CD4-positive, alpha-beta T cell treated with Interleukin-1 beta for 1 hour (primary cell): ENCODE results near the gene SCYL1.
A peak's percentile ranks its signal among the peaks of the same experiment; 100 is the strongest.

Experiments
- DNase-seq, 2 donors: peaks; one replicate each; pipeline ENCODE4 v3.0.0-alpha.2; 2020 to 2022

SCYL1 gene

DNA sequence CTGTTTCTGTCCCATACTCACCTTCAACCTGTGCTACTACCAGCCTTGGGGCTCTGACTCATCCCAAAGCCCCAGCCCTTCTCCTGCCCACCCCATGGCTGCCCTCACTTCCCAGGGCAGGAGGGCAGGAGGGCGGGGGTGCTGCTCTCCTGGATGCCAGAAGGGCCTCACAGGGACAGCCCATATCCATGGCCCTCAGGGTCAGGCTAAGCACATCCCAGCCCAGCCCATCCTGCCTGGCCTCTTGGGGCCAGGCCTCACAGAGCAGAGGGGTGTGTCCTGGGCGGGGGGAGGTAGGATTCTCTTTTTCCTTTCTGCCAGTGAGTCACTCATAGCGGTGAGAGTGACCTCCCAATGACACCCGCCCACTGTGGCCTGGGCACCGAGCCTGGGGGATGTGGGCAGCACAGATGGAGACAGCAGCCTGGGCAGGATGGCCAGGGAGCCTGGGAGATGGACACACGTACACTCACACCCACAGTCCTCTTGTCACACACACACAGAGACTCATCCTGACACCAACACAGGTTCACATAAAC, 30.9 kb downstream of the SCYL1 start:
- peak in 1 of 2 donors; percentile 16 for DNase-seq

GRCh38 chr11:65556470-65557279, 31.8 kb downstream of the SCYL1 start:
- no peak for DNase-seq

- no peak for DNase-seq
These were observed 32.6 kb downstream of the SCYL1 start for GRCh38 chr11:65557280-65558001.

DNA sequence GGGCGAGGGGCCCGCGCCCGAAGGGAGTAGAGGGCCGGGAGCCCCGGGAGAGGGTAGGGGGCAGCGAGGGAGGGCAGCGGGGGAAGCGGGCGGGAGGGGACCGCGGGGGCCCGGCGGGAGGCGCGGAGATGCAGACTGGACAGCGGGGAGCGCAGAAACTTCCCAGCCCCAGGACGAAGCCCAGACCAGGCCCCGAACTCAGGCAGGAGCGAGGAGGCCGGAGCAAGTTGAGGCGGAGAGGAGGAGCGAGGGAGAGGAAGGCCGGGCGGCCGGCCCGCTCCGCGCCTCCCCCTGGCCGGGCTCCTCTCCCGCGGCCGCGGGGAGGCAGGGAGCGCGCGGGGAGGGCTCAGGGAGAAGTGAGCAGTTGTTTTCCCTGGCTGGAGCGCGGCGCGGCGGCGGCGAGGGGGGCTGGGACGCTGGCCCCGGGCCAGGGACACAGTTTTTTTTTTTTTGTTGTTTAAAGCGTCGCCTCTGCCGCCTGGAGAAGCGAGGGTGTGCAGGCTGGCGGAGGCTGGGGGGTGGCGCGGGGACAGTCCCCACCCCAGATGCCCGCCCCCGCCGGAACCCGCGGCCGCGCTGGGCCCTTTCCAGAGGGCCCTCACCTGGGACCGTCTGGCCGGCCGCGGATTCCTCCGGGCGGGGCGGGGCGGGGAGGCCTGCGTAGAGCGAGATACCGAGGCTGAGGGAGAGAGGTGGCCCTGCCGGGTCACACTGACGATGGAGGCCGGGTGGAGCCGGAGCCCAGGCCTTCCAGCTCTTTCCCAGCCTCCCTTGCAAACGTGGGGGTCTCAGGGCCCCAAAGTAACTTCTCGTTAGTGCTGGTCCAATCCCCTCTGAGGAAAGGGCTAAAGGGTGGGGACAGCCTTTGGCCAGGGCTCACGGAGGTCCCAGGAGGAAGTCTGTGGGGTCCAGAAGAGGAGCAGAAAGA, 33.4 kb downstream of the SCYL1 start, which contains the start of gene LTBP3:
LTBP3 (minus strand) TSS at position 358 of the 928 bp plus-strand sequence. CDS start 400 bp downstream, outside the sequence.
- DNase-seq: peak; percentile 36 to 53

GRCh38 chr11:65558930-65559509, 34.1 kb downstream of the SCYL1 start:
- DNase-seq: no peak

GRCh38 chr11:65559535-65559934, 34.7 kb downstream of the SCYL1 start:
- DNase-seq: no peak

GRCh38 chr11:65559951-65560537, 35.2 kb downstream of the SCYL1 start:
- no peak for DNase-seq

GRCh38 chr11:65560555-65561418, 35.9 kb downstream of the SCYL1 start:
- no peak for DNase-seq

DNA sequence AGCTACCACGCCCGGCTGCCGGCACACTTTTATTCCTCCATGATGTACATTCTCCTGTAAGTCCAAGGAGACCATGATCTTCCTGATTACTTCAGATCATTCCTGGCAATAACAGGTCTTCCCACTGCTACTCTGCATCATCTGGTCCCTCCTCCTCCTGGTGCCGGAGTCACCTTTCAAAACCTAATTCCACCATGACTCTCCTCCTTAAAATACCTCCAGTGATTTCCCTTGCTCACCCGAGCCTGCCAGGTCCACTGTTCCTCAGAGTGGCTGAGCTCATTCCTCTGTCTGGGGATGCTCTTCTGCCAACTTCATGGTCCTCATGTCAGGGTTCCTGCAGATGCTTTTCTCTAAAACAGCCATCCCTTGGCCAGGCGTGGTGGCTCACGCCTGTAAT, 37.1 kb downstream of the SCYL1 start:
- DNase-seq: no peak

DNA sequence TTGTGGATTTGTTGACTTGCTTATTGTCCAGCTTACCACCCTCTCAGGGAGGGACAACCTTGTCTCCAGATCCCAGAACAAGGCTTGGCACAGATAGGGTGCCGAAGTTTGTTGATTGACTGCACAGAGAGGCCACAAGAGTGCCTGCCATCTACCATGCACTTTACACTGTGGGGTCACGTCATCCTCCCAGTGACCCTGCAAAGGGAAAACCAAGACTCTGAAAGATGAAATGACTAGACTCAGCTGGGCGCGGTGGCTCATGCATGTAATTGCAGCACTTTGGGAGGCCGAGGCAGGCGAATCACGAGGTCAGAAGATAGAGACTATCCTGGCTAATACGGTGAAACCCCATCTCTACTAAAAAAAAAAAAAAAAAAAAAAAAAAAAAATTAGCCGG, 37.9 kb downstream of the SCYL1 start:
- DNase-seq: no peak

- no peak for DNase-seq
These were observed 38.7 kb downstream of the SCYL1 start for GRCh38 chr11:65563601-65564000.

DNA sequence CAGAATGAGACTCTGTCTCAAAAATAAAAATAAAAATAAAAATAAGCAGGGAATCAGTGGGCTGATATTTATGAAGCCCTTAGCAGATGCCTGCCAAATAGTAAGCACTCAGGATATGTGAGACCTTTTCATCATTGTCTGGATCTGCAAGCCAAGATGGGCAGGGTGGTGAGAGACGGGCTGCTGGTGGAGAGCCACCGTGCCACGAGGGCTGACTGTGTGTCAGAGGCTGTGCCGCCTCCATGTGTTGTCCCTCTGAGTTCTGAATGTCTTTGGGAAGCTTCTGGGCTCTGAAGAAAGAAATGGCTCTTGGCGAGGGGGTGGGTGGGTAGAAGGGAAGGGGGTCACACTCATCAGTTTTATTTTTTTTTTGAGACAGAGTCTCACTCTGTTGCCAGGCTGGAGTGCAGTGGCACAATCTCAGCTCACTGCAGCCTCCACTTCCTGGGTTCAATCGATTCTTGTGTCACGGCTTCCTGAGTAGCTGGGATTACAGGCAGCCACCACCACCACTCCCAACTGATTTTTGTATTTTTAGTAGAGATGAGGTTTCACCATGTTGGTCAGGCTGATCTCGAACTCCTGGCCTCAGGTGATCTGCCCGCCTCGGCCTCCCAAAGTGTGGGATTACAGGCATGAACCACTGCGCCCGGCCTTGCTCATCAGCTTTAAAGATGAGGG, 40.1 kb downstream of the SCYL1 start:
- peak in 1 of 2 donors; percentile 26 for DNase-seq

- peak; percentile 74 to 80 for DNase-seq
These were observed 41.0 kb downstream of the SCYL1 start for GRCh38 chr11:65565624-65566453.

GRCh38 chr11:65569164-65569972, 44.5 kb downstream of the SCYL1 start:
- no peak for DNase-seq

GRCh38 chr11:65569973-65570918, 45.4 kb downstream of the SCYL1 start, which contains the start of gene ZNRD2:
Gene ZNRD2 (plus strand): TSS chr11:65570477. CDS start chr11:65570492, 15 bp downstream.
- DNase-seq: peak; percentile 98 to 99

- DNase-seq: no peak
These were observed 46.5 kb downstream of the SCYL1 start for GRCh38 chr11:65571420-65571819.

GRCh38 chr11:65571940-65572339, 47.1 kb downstream of the SCYL1 start:
- DNase-seq: no peak
